ENCODE measurements around the gene PRKAG1.

The PRKAG1 gene

GRCh38 chr12:49055092-49055491, 36.5 kb upstream of the PRKAG1 start:
- no peaks in the 10 kb centered on the region for H3K27me3 ChIP-seq (ENCODE audit: low read depth, low read length)
- TF ChIP-seq EZH2phosphoT487 (IDR thresholded peaks at IDR 0.05; ENCODE audit: low read depth), result no peak
- TF ChIP-seq CTCF (IDR thresholded peaks at IDR 0.05; ENCODE audit: low read depth, low read length), result no peak
- H3K79me2 ChIP-seq (ENCODE audit: low read length), result peaks cover 63% of the 10 kb centered on the region
- no peaks in the 10 kb centered on the region for H3K9me3 ChIP-seq (ENCODE audit: insufficient read depth, low read length)
- H3K36me3 ChIP-seq (replicated peaks; ENCODE audit: low read depth, low read length), result peaks cover 43% of the 10 kb centered on the region
- no peak overlapping the region for H3K4me3 ChIP-seq (ENCODE audit: low read length)
- H3K27ac ChIP-seq (ENCODE audit: low read length), result no peak overlapping the region
- H3K4me1 ChIP-seq (ENCODE audit: low read length), result peaks cover 34% of the 10 kb centered on the region
- no peak overlapping the region for H2AFZ ChIP-seq (ENCODE audit: low read depth, low read length)
- no peak overlapping the region for H3K4me2 ChIP-seq (ENCODE audit: low read length)
- H4K20me1 ChIP-seq (ENCODE audit: insufficient read depth, low read length), result peaks cover 55% of the 10 kb centered on the region
- no peak overlapping the region for H3K9ac ChIP-seq (ENCODE audit: low read length)

- Histone ChIP-seq H3K27ac (ENCODE audit: low read length) (no peak overlapping the region), H3K4me3 (ENCODE audit: low read length) (no peak overlapping the region), H3K79me2 (ENCODE audit: low read length) (peaks cover 57% of the 10 kb centered on the region), H3K9ac (ENCODE audit: low read length) (no peak overlapping the region), H3K9me3 (ENCODE audit: insufficient read depth, low read length) (no peaks in the 10 kb centered on the region), H3K27me3 (ENCODE audit: low read depth, low read length) (no peaks in the 10 kb centered on the region), H2AFZ (ENCODE audit: low read depth, low read length) (no peak overlapping the region), H3K36me3 (replicated peaks; ENCODE audit: low read depth, low read length) (peaks cover 47% of the 10 kb centered on the region), H3K4me2 (ENCODE audit: low read length) (no peak overlapping the region), H3K4me1 (ENCODE audit: low read length) (peaks cover 34% of the 10 kb centered on the region), H4K20me1 (ENCODE audit: insufficient read depth, low read length) (peaks cover 54% of the 10 kb centered on the region)
- TF ChIP-seq EZH2phosphoT487 (IDR thresholded peaks at IDR 0.05; ENCODE audit: low read depth) (no peak), CTCF (IDR thresholded peaks at IDR 0.05; ENCODE audit: low read depth, low read length) (no peak)
These were observed 35.9 kb upstream of the PRKAG1 start for GRCh38 chr12:49054524-49054923.

- Histone ChIP-seq H3K9ac (ENCODE audit: low read length) (no peak overlapping the region), H2AFZ (ENCODE audit: low read depth, low read length) (no peak overlapping the region), H3K9me3 (ENCODE audit: insufficient read depth, low read length) (no peaks in the 10 kb centered on the region), H4K20me1 (ENCODE audit: insufficient read depth, low read length) (peaks cover 50% of the 10 kb centered on the region), H3K36me3 (replicated peaks; ENCODE audit: low read depth, low read length) (peaks cover 51% of the 10 kb centered on the region), H3K4me1 (ENCODE audit: low read length) (peaks cover 34% of the 10 kb centered on the region), H3K4me2 (ENCODE audit: low read length) (no peak overlapping the region), H3K4me3 (ENCODE audit: low read length) (no peak overlapping the region), H3K27ac (ENCODE audit: low read length) (no peak overlapping the region), H3K79me2 (ENCODE audit: low read length) (peaks cover 53% of the 10 kb centered on the region), H3K27me3 (ENCODE audit: low read depth, low read length) (no peaks in the 10 kb centered on the region)
- TF ChIP-seq CTCF (IDR thresholded peaks at IDR 0.05; ENCODE audit: low read depth, low read length) (no peak), EZH2phosphoT487 (IDR thresholded peaks at IDR 0.05; ENCODE audit: low read depth) (no peak)
These were observed 35.5 kb upstream of the PRKAG1 start for GRCh38 chr12:49054096-49054495.

GRCh38 chr12:49052451-49053208, 34.1 kb upstream of the PRKAG1 start:
- TF ChIP-seq EZH2phosphoT487 (IDR thresholded peaks at IDR 0.05; ENCODE audit: low read depth) (no peak), CTCF (IDR thresholded peaks at IDR 0.05; ENCODE audit: low read depth, low read length) (no peak)
- Histone ChIP-seq H2AFZ (ENCODE audit: low read depth, low read length) (no peak overlapping the region), H3K4me3 (ENCODE audit: low read length) (no peak overlapping the region), H3K27me3 (ENCODE audit: low read depth, low read length) (no peaks in the 10 kb centered on the region), H3K27ac (ENCODE audit: low read length) (no peak overlapping the region), H3K79me2 (ENCODE audit: low read length) (peaks cover 38% of the 10 kb centered on the region), H3K9me3 (ENCODE audit: insufficient read depth, low read length) (no peaks in the 10 kb centered on the region), H3K4me2 (ENCODE audit: low read length) (no peak overlapping the region), H3K4me1 (ENCODE audit: low read length) (peaks cover 22% of the 10 kb centered on the region), H3K36me3 (replicated peaks; ENCODE audit: low read depth, low read length) (peaks cover 66% of the 10 kb centered on the region), H4K20me1 (ENCODE audit: insufficient read depth, low read length) (peaks cover 35% of the 10 kb centered on the region), H3K9ac (ENCODE audit: low read length) (no peak overlapping the region)

Measured in OCI-LY3 (cell line).